Testis (tissue), 3 donors: Measurements from ENCODE around the gene FOXK2. TPM values are rescaled to one million over a fixed set of nuclear protein-coding genes. Genes with fewer than 3 reads are reported as not detected.
"Not testable (repeated sequence)": the region's sequence is repeated elsewhere in the genome, so short reads cannot be mapped to it uniquely, and the experiment has no call there.

Experiments used
- DNase-seq: peaks from one replicate; pipeline ENCODE4 v3.0.0-alpha.2; 2019
- H3K27ac ChIP-seq, 2 donors: fragments of 200-600 bp; sonication (generic); one replicate each; pipeline ENCODE4 v1.5.1; 2019
- H3K27me3 ChIP-seq: fragments of 200-600 bp; sonication (generic); one replicate; pipeline ENCODE4 v1.5.1; 2019
- H3K36me3 ChIP-seq: fragments of 200-600 bp; sonication (generic); one replicate; pipeline ENCODE4 v1.5.1; 2017; ENCODE audit warnings: low read depth; ENCODE audit errors: missing control alignments
- H3K4me1 ChIP-seq: fragments of 200-600 bp; sonication (generic); one replicate; pipeline ENCODE4 v1.5.1; 2019
- H3K4me3 ChIP-seq, 2 donors: fragments of 200-600 bp; sonication (generic); one replicate each; pipeline ENCODE4 v1.5.1; 2017 to 2019
- H3K9me3 ChIP-seq: fragments of 200-600 bp; sonication (generic); one replicate; pipeline ENCODE4 v1.5.1; 2017
- CTCF ChIP-seq, 3 experiments: fragments of 450-650 bp in 2 of 3; fragments of 200-600 bp in 1 of 3; sonication (generic) in 1 of 3; IDR thresholded peaks; one replicate each; pipeline ENCODE4 v1.5.1; 2016 to 2019; ENCODE audit warnings: antibody characterized with exemption in 3 of 3, mild to moderate bottlenecking in 2 of 3, moderate library complexity in 1 of 3
- POLR2A ChIP-seq: fragments of 450-650 bp; IDR thresholded peaks from one replicate; pipeline ENCODE4 v1.6.1; 2017; ENCODE audit warnings: antibody characterized with exemption, mild to moderate bottlenecking, moderate library complexity
- WGBS, 2 donors: methylation state at CpG; one replicate each; pipeline ENCODE4 v1.1.5; 2018; 5-methylcytosine and 5-hydroxymethylcytosine counted together
- intact Hi-C: fragments of 100-400 bp; cut with DNase I; formaldehyde crosslinking; loops from one replicate; pipeline ENCODE4 v1.15.1; 2023; ENCODE audit warnings: low total_unique reads
- polyA plus RNA-seq: library from polyadenylated mRNA; stranded (reverse); fragments of 350-450 nt; fragmentation: Illumina TruSeq; extraction: RNeasy Lipid Tissue Mini Kit (QIAGEN cat#74804); gene quantifications from one replicate; pipeline ENCODE4 v1.2.3, GENCODE V29; 2014; ENCODE audit warnings: low read depth, low replicate concordance; ENCODE audit not compliant: insufficient read depth
- total RNA-seq, 2 donors: library from RNA; depleted of rRNA; stranded (reverse); fragments of >200 nt; gene quantifications; one replicate each; pipeline ENCODE4 v1.2.3, GENCODE V29; 2016

The FOXK2 gene
- total and polyA plus RNA-seq, 3 donors from 2014 or later, result 85.8 to 95.1 (median 94.3) TPM

- DNase-seq, result no peak
- intact Hi-C loops, result no loop called here
- WGBS, 2 donors, result 87 to 89% methylated on average over 11 of the region's 11 CpGs
- H3K4me3 ChIP-seq, result no peak overlapping the region
- H3K4me1 ChIP-seq, result peaks cover 2% of the 10 kb centered on the region
- no peaks in the 10 kb centered on the region for H3K36me3 ChIP-seq
- H3K27ac ChIP-seq, result no peak overlapping the region
- no peaks in the 10 kb centered on the region for H3K27me3 ChIP-seq
- H3K9me3 ChIP-seq, result no peaks in the 10 kb centered on the region
- no peak for TF ChIP-seq CTCF (IDR thresholded peaks at IDR 0.05)
- TF ChIP-seq POLR2A, result no peak
These were observed 50.1 kb downstream of the FOXK2 start for GRCh38 chr17:82569621-82570020.

- no peak for DNase-seq
- Histone ChIP-seq H3K4me1 (peaks cover 2% of the 10 kb centered on the region), H3K4me3 (no peak overlapping the region), H3K9me3 (no peaks in the 10 kb centered on the region), H3K36me3 (no peaks in the 10 kb centered on the region), H3K27me3 (no peaks in the 10 kb centered on the region), H3K27ac (no peak overlapping the region)
- intact Hi-C loops, result no loop called here
- WGBS, 2 donors, result 75 to 85% methylated on average over 9 of the region's 9 CpGs
- no peak for TF ChIP-seq CTCF (IDR thresholded peaks at IDR 0.05)
- TF ChIP-seq POLR2A, result no peak
These were observed 50.7 kb downstream of the FOXK2 start for GRCh38 chr17:82570277-82570676.

GRCh38 chr17:82571855-82572254 lies 52.3 kb downstream of the FOXK2 start:
- Histone ChIP-seq H3K9me3 (no peaks in the 10 kb centered on the region), H3K27ac (no peak overlapping the region), H3K4me1 (peaks cover 2% of the 10 kb centered on the region), H3K4me3 (no peak overlapping the region), H3K36me3 (no peaks in the 10 kb centered on the region), H3K27me3 (no peaks in the 10 kb centered on the region)
- WGBS, 2 donors, result 86 to 89% methylated on average over 6 of the region's 6 CpGs
- intact Hi-C loops, result no loop called here
- no peak for DNase-seq
- no peak for TF ChIP-seq POLR2A
- TF ChIP-seq CTCF (IDR thresholded peaks at IDR 0.05), result no peak

- no peak for DNase-seq
- whole genome bisulfite sequencing, 2 donors, result 85 to 86% methylated on average over 11 of the region's 11 CpGs
- H3K4me3 ChIP-seq, result no peak overlapping the region
- H3K27me3 ChIP-seq, result no peaks in the 10 kb centered on the region
- no peak overlapping the region for H3K27ac ChIP-seq
- no peaks in the 10 kb centered on the region for H3K4me1 ChIP-seq
- no peaks in the 10 kb centered on the region for H3K9me3 ChIP-seq
- H3K36me3 ChIP-seq, result no peaks in the 10 kb centered on the region
- intact Hi-C loops, result no loop called here
- TF ChIP-seq POLR2A, result no peak
- no peak for TF ChIP-seq CTCF (IDR thresholded peaks at IDR 0.05)
These were observed 54.5 kb downstream of the FOXK2 start for GRCh38 chr17:82574041-82574440.

GRCh38 chr17:82575581-82576221 lies 56.2 kb downstream of the FOXK2 start:
- H3K36me3 ChIP-seq, H3K4me3 ChIP-seq, intact Hi-C loops, DNase-seq, H3K4me1 ChIP-seq, H3K27ac ChIP-seq, H3K27me3 ChIP-seq, H3K9me3 ChIP-seq: not testable (repeated sequence)
- 93 to 96% methylated on average over 14 to 20 of the region's 52 CpGs for WGBS, 2 donors
